NCI-H446 (cell line): ENCODE data around the gene GATAD2A.
"Not testable (repeated sequence)": the region's sequence is repeated elsewhere in the genome, so short reads cannot be mapped to it uniquely, and the experiment has no call there.

Source experiments
- DNase-seq, 2 experiments: peaks; one replicate each; lab custom pipeline; 2025; lab: John Stamatoyannopoulos, UW

Gene GATAD2A

GRCh38 chr19:19404879-19405860, at the start of gene GATAD2A:
Gene GATAD2A (plus strand): TSS chr19:19405675. CDS start chr19:19465346, 59,671 bp downstream.
- DNase-seq: peak; percentile 76 to 97

GRCh38 chr19:19356500-19356899, 49.0 kb upstream of the GATAD2A start:
- no peak for DNase-seq

- no peak for DNase-seq
Measured at GRCh38 chr19:19356901-19357566, 48.4 kb upstream of the GATAD2A start.

- DNase-seq: peak; percentile 83 to 84
Measured at GRCh38 chr19:19361075-19361594, 44.3 kb upstream of the GATAD2A start.

GRCh38 chr19:19362075-19362474, 43.4 kb upstream of the GATAD2A start:
- no peak for DNase-seq

- peak; percentile 31 to 56 for DNase-seq
Measured at GRCh38 chr19:19366434-19367396, 38.8 kb upstream of the GATAD2A start.

- DNase-seq: no peak
Measured at GRCh38 chr19:19368087-19368486, 37.4 kb upstream of the GATAD2A start.

- DNase-seq: no peak
Measured at GRCh38 chr19:19371059-19371458, 34.4 kb upstream of the GATAD2A start.

GRCh38 chr19:19372656-19373416, 32.6 kb upstream of the GATAD2A start:
- DNase-seq: no peak

- DNase-seq: no peak
Measured at GRCh38 chr19:19379527-19379926, 25.9 kb upstream of the GATAD2A start.

GRCh38 chr19:19380316-19380715, 25.2 kb upstream of the GATAD2A start:
- not testable (repeated sequence) for DNase-seq

GRCh38 chr19:19381007-19381926, 24.2 kb upstream of the GATAD2A start:
- DNase-seq: no peak

GRCh38 chr19:19382118-19382517, 23.4 kb upstream of the GATAD2A start:
- DNase-seq: no peak

- DNase-seq: no peak
Measured at GRCh38 chr19:19384486-19384885, 21.0 kb upstream of the GATAD2A start.

- DNase-seq: peak; percentile 99 to 100
Measured at GRCh38 chr19:19385131-19385895, 20.2 kb upstream of the GATAD2A start.

GRCh38 chr19:19385896-19386869, 19.3 kb upstream of the GATAD2A start:
- no peak for DNase-seq

- DNase-seq: no peak
Measured at GRCh38 chr19:19387108-19387507, 18.4 kb upstream of the GATAD2A start.
